AML-193 (cell line): Measurements from ENCODE around the gene APEX2.
"Not testable (repeated sequence)": the region's sequence is repeated elsewhere in the genome, so short reads cannot be mapped to it uniquely, and the experiment has no call there.

Experiments used
- DNase-seq, 2 experiments: peaks; one replicate each; lab custom pipeline; 2025; lab: John Stamatoyannopoulos, UW

Gene APEX2

GRCh38 chrX:54999717-55000598 is at the start of gene APEX2:
Gene APEX2 (plus strand): TSS chrX:55000363. CDS start chrX:55000423, 60 bp downstream.
- peak; percentile 70 to 72 for DNase-seq

GRCh38 chrX:54950730-54951375 is 49.3 kb upstream of the APEX2 start:
- DNase-seq = no peak

- no peak for DNase-seq
Observed at GRCh38 chrX:54961750-54962149, 38.4 kb upstream of the APEX2 start.

- no peak for DNase-seq
Observed at GRCh38 chrX:54964766-54965497, 35.2 kb upstream of the APEX2 start.

- no peak for DNase-seq
Observed at GRCh38 chrX:54977387-54977786, 22.8 kb upstream of the APEX2 start.

GRCh38 chrX:54978448-54978847 is 21.7 kb upstream of the APEX2 start:
- no peak for DNase-seq

- DNase-seq = no peak
Observed at GRCh38 chrX:54979432-54979831, 20.7 kb upstream of the APEX2 start.

GRCh38 chrX:54980334-54980733 is 19.8 kb upstream of the APEX2 start:
- no peak for DNase-seq

DNA sequence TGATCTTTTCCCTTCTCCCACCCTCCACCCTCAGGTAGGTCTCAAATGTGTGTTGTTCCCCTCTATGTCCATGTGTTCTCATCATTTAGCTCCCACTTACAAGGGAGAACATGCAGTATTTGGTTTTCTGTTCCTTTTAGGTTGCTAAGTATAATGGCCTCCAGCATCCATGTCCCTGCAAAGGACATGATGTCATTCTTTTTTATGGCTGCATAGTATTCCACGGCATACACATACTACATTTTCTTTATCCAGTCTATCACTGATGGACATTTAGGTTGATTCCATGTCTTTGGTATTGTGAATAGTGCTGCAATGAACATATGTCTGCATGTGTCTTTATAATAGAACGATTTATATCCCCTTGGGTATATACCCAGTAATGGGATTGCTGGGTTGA is 16.9 kb upstream of the APEX2 start:
- not testable (repeated sequence) for DNase-seq

DNA sequence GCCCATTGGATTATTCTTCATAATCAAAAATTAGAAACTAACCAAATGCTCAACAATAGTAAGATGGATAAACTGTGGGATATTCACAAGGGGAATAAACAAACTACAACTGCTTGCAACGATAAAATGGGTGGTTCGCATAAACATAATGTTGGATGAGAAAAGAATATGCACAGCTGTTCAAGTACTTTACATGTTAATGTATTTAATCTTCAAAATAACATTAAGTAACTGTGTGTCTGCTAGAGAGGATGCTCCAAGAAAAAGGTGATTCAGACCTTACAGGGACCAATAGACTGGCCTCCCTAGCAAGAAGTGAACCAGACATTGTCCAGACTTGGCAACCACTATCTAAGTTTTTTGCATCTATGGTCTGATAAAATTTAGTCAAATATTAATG is 8.5 kb upstream of the APEX2 start:
- DNase-seq = no peak

DNA sequence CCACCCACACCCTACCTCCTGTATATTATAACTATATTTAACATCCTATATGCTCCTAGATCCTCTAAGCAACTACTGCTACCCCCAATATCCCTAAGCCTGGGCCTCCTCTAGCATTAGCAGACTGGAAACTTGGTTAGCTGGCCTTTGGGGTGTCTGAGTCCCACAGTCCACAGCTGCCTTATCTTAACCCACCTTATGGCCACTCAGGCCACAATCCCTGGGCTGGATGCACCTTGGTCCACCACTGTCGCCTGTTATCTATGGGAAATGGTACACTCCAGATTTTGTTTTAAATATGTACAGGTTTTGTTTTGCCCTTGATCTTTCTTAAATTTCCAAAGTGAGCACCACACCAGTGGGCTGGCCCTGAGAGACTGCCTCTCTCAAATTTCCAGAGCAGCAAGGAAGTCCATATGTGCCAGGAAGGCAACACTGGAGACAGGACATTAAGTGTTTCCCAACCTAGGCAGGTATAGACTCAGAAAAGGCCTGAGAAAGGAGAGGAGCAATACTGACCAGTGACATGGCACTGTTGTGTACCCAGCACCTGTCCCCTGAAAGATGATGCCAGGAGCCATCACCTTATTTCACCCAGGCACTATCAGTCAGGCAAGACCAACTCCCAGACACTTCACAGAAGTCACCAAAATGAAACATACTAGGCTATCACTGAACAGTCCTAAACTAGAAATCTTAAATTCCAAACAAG is 7.1 kb upstream of the APEX2 start:
- no peak for DNase-seq

GRCh38 chrX:54994099-54994498 is 6.1 kb upstream of the APEX2 start, which contains the start of gene PFKFB1:
Gene PFKFB1 (minus strand): TSS chrX:54994188. CDS start chrX:54994007, 181 bp downstream.
- no peak for DNase-seq

- no peak for DNase-seq
Observed at GRCh38 chrX:54994668-54995351, 5.4 kb upstream of the APEX2 start.

GRCh38 chrX:54995621-54996020 is 4.5 kb upstream of the APEX2 start:
- no peak for DNase-seq

- no peak for DNase-seq
Observed at GRCh38 chrX:55004231-55004630, 4.1 kb downstream of the APEX2 start.

GRCh38 chrX:55005256-55005655 is 5.1 kb downstream of the APEX2 start:
- no peak for DNase-seq

- DNase-seq = no peak
Observed at GRCh38 chrX:55006827-55007621, 6.9 kb downstream of the APEX2 start.

- no peak for DNase-seq
Observed at GRCh38 chrX:55007656-55008055, 7.5 kb downstream of the APEX2 start.

DNA sequence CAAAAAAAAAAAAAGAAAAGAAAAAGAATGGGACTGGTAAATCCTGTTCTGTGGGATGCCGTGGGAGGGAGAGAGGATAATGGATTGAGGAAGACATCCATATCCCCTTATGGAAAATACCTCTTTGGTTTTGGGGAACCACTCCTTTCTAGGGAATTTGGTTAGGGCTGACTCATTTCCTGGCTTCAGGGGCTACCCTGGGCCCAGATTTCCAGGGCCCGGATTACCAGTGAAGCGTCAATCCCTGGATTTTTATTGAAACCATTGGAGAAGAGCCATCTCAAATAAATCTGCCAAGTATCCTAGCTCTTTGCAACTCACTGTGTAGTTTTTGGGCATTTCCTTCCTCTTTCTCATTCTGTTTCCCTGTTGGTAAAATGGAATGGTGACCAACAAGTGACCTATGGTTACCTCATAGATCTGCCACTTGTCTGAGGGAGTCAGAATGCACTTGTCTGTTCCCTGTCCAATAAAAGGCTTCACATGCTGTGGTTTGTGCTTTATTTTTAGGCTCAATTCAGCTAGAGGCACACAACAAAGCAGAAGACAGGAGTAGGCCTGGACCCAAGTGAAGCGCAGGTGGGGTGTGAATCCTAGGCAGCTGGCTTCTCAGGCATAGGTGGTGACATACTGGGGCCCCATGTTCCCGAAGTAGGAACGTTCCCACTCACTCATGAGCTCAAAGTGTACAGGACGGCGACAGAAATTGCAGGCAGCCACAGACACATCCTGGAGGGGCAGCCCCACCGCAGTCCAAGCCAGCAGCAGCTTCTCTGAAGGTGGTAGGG is 8.6 kb downstream of the APEX2 start:
- DNase-seq = peak; percentile 12 to 21

GRCh38 chrX:55011294-55011693 is 11.1 kb downstream of the APEX2 start:
- DNase-seq = peak; percentile 0 to 17
